ENCODE measurements around the gene KCNC4.

KCNC4 gene

GRCh38 chr1:110188035-110188618 is 22.0 kb upstream of the KCNC4 start:
- peak; percentile 83 for DNase-seq (ENCODE audit: low read depth)

GRCh38 chr1:110189181-110189580 is 20.9 kb upstream of the KCNC4 start:
- DNase-seq (ENCODE audit: low read depth) = no peak

GRCh38 chr1:110190282-110190929 is 19.7 kb upstream of the KCNC4 start:
- DNase-seq (ENCODE audit: low read depth) = no peak

- DNase-seq (ENCODE audit: low read depth) = no peak
Observed at GRCh38 chr1:110192541-110192940, 17.6 kb upstream of the KCNC4 start.

- no peak for DNase-seq (ENCODE audit: low read depth)
Observed at GRCh38 chr1:110195196-110195595, 14.9 kb upstream of the KCNC4 start.

GRCh38 chr1:110196917-110197765 is 13.0 kb upstream of the KCNC4 start:
- peak; percentile 50 for DNase-seq (ENCODE audit: low read depth)

- DNase-seq (ENCODE audit: low read depth) = no peak
Observed at GRCh38 chr1:110197905-110198629, 12.0 kb upstream of the KCNC4 start.

GRCh38 chr1:110198746-110199145 is 11.4 kb upstream of the KCNC4 start:
- DNase-seq (ENCODE audit: low read depth) = no peak

- no peak for DNase-seq (ENCODE audit: low read depth)
Observed at GRCh38 chr1:110200190-110200589, 9.9 kb upstream of the KCNC4 start.

GRCh38 chr1:110200666-110201065 is 9.4 kb upstream of the KCNC4 start:
- peak; percentile 63 for DNase-seq (ENCODE audit: low read depth)

- no peak for DNase-seq (ENCODE audit: low read depth)
Observed at GRCh38 chr1:110201157-110201825, 8.8 kb upstream of the KCNC4 start.

- DNase-seq (ENCODE audit: low read depth) = peak; percentile 73
Observed at GRCh38 chr1:110203021-110203661, 7.0 kb upstream of the KCNC4 start.

GRCh38 chr1:110205156-110205555 is 5.0 kb upstream of the KCNC4 start:
- DNase-seq (ENCODE audit: low read depth) = no peak

- DNase-seq (ENCODE audit: low read depth) = no peak
Observed at GRCh38 chr1:110205591-110206155, 4.4 kb upstream of the KCNC4 start.

- no peak for DNase-seq (ENCODE audit: low read depth)
Observed at GRCh38 chr1:110206261-110206920, 3.7 kb upstream of the KCNC4 start.

GRCh38 chr1:110207831-110208230 is 2.3 kb upstream of the KCNC4 start:
- DNase-seq (ENCODE audit: low read depth) = peak; percentile 60

- DNase-seq (ENCODE audit: low read depth) = no peak
Observed at GRCh38 chr1:110208916-110209645, 1.0 kb upstream of the KCNC4 start.

GRCh38 chr1:110210604-110211495 is 736 bp downstream of the KCNC4 start:
- peak; percentile 45 for DNase-seq (ENCODE audit: low read depth)

Measured in EH (cell line).